Measurements from ENCODE around the gene ARMC5. TPM values are rescaled to one million over a fixed set of nuclear protein-coding genes. Genes with fewer than 3 reads are reported as not detected.

ARMC5 gene
- total and polyA plus RNA-seq, 10 of the 15 experiments (the other 5 are each of a cell fraction or from before 2014, with no cell fraction given), result 0.06 to 13.2 (median 5.6) TPM

DNA sequence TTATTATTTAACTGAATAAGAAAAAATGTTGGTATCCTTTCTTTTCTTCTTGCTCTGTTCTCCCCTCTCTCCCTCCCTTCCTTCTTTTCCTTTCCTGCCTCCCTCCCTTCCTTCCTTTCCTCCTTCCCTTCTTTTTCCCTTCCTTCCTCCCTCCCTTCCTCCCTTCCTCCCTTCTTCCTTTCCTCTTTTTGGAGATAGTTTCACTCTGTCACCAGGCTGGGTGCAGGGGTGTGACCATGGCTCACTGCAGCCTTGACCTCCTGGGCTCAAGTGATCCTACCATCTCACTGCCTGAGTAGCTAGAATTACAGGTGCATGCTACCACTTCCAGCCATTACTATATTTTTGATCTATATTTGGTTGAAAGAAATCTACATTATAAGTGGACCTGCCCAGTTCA, 54.6 kb downstream of the ARMC5 start:
- ATAC-seq (no peak), FAIRE-seq (no peak), DNase-seq (ENCODE audit: low read depth, low spot score) (no peak)
- ChIA-PET SMC1A (ENCODE audit: uncharacterized antibody, unreplicated experiment) (no interaction called here), POLR2A (interaction anchor here (0.6 kb wide), 1 partner anchor 12 kb away, joined by 4 read pairs; no protein-coding TSS in a partner anchor), RAD21 (ENCODE audit: unreplicated experiment) (no interaction called here), CTCF (no interaction called here)
- Histone ChIP-seq H3K36me3 (ENCODE audit: control insufficient read depth in 2 of 2, insufficient read depth in 2 of 2, low read length in 1 of 2) (no peaks in the 10 kb centered on the region), H3K79me2 (ENCODE audit: control insufficient read depth, insufficient read depth, low read length) (peaks cover 4% of the 10 kb centered on the region), H4K20me1 (ENCODE audit: control insufficient read depth, insufficient read depth) (no peaks in the 10 kb centered on the region), H3K4me1 (ENCODE audit: control insufficient read depth, insufficient read depth, low read length) (no peaks in the 10 kb centered on the region), H3K4me2 (ENCODE audit: control insufficient read depth, insufficient read depth) (no peak overlapping the region), H3K4me3 (no peak overlapping the region), H2AFZ (ENCODE audit: control insufficient read depth, low read depth, low read length) (no peak overlapping the region), H3K9me3 (replicated peaks; ENCODE audit: control insufficient read depth, insufficient read depth, low read length) (no peaks in the 10 kb centered on the region; the same call in 2 of the 3 replicates), H3K27ac (ENCODE audit: control insufficient read depth, insufficient read depth) (no peak overlapping the region), H3K27me3 (replicated peaks in 1 of 2; ENCODE audit: control insufficient read depth in 2 of 2, insufficient read depth in 2 of 2, low read length in 1 of 2) (no peaks in the 10 kb centered on the region), H3K9ac (ENCODE audit: control insufficient read depth, insufficient read depth, low read length) (no peak overlapping the region)
- TF ChIP-seq CHD2 (IDR thresholded peaks at IDR 0.05; ENCODE audit: borderline replicate concordance, low read depth, low read length), result no peak
- TF ChIP-seq, protein P1, sequence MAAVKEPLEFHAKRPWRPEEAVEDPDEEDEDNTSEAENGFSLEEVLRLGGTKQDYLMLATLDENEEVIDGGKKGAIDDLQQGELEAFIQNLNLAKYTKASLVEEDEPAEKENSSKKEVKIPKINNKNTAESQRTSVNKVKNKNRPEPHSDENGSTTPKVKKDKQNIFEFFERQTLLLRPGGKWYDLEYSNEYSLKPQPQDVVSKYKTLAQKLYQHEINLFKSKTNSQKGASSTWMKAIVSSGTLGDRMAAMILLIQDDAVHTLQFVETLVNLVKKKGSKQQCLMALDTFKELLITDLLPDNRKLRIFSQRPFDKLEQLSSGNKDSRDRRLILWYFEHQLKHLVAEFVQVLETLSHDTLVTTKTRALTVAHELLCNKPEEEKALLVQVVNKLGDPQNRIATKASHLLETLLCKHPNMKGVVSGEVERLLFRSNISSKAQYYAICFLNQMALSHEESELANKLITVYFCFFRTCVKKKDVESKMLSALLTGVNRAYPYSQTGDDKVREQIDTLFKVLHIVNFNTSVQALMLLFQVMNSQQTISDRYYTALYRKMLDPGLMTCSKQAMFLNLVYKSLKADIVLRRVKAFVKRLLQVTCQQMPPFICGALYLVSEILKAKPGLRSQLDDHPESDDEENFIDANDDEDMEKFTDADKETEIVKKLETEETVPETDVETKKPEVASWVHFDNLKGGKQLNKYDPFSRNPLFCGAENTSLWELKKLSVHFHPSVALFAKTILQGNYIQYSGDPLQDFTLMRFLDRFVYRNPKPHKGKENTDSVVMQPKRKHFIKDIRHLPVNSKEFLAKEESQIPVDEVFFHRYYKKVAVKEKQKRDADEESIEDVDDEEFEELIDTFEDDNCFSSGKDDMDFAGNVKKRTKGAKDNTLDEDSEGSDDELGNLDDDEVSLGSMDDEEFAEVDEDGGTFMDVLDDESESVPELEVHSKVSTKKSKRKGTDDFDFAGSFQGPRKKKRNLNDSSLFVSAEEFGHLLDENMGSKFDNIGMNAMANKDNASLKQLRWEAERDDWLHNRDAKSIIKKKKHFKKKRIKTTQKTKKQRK (IDR thresholded peaks at IDR 0.05; ENCODE audit: low read depth, low read length), result no peak
- no peak for TF ChIP-seq BCL3 (IDR thresholded peaks at IDR 0.05; ENCODE audit: borderline replicate concordance, insufficient read depth, low read depth, low read length, poor library complexity, severe bottlenecking)
- no peak for TF ChIP-seq TARDBP (IDR thresholded peaks at IDR 0.05; ENCODE audit: borderline replicate concordance)
- TF ChIP-seq IRF3 (IDR thresholded peaks at IDR 0.05), result no peak
- no peak for TF ChIP-seq CEBPB (IDR thresholded peaks at IDR 0.05; ENCODE audit: borderline replicate concordance in 1 of 2, low read depth in 2 of 2, low read length in 2 of 2)
- no peak for TF ChIP-seq FOXM1 (IDR thresholded peaks at IDR 0.05; ENCODE audit: low read depth, low read length)
- TF ChIP-seq NFIC (IDR thresholded peaks at IDR 0.05; ENCODE audit: low read depth, low read length), result no peak
- no peak for TF ChIP-seq SMC3 (IDR thresholded peaks at IDR 0.05; ENCODE audit: borderline replicate concordance, low read length)
- in situ Hi-C loops (cut with MboI) (loop anchor here (5.0 kb wide), 1 partner anchor 183 kb away; no protein-coding TSS in a partner anchor), intact Hi-C loops (cut with micrococcal nuclease; ENCODE audit: unreplicated experiment) (no loop called here)
- no TSS peak for BruUV-seq (replicated peaks)

Other genes with a start within 250 kb of the ARMC5 start
Only the 7 nearest of the 11 such genes appear.
- 2.4 and 2.7 TPM in 2 replicates for gene ITGAD, start 66.2 kb upstream of the ARMC5 start, total RNA-seq (2014; rRNA removed)
- gene ITGAD, start 66.2 kb upstream of the ARMC5 start, total RNA-seq (2014; rRNA removed; fragmentation: Illumina TruSeq; extraction: Trizol), result 1.5 TPM in 2 replicates
- 4.0 and 4.8 TPM in 2 replicates for gene ITGAD, start 66.2 kb upstream of the ARMC5 start, total RNA-seq (2021)
- 2.1 and 3.6 TPM in 2 replicates for gene ITGAD, start 66.2 kb upstream of the ARMC5 start, polyA plus RNA-seq (2011; rRNA removed)
- gene ITGAD, start 66.2 kb upstream of the ARMC5 start, polyA plus RNA-seq (2014; fragmentation: Illumina TruSeq; extraction: Trizol), result 0.96 and 1.3 TPM in 2 replicates
- under 1 TPM; 0.29 to 0.31 TPM for gene ITGAD, start 66.2 kb upstream of the ARMC5 start, polyA plus RNA-seq (2014; fragmentation: Nextera tagmentation; extraction: Ambion mirVana)
- gene ITGAD, start 66.2 kb upstream of the ARMC5 start, polyA plus RNA-seq (2014; rRNA removed), result 3.1 and 3.3 TPM in 2 replicates
- gene ITGAD, start 66.2 kb upstream of the ARMC5 start, polyA plus RNA-seq (2016; fragmentation: Nextera tagmentation; extraction: Ambion mirVana), result under 1 TPM; 0.81 to 0.92 TPM
- gene COX6A2, start 31.1 kb upstream of the ARMC5 start, total RNA-seq (2014; rRNA removed), result not detected in 2 replicates
- gene COX6A2, start 31.1 kb upstream of the ARMC5 start, total RNA-seq (2014; rRNA removed; fragmentation: Illumina TruSeq; extraction: Trizol), result not detected in 2 replicates
- not detected in 2 replicates for gene COX6A2, start 31.1 kb upstream of the ARMC5 start, total RNA-seq (2021)
- gene COX6A2, start 31.1 kb upstream of the ARMC5 start, polyA plus RNA-seq (2011; rRNA removed), result not detected in 2 replicates
- gene COX6A2, start 31.1 kb upstream of the ARMC5 start, polyA plus RNA-seq (2014; fragmentation: Illumina TruSeq; extraction: Trizol), result not detected in 2 replicates
- gene COX6A2, start 31.1 kb upstream of the ARMC5 start, polyA plus RNA-seq (2014; fragmentation: Nextera tagmentation; extraction: Ambion mirVana), result not detected
- not detected in 2 replicates for gene COX6A2, start 31.1 kb upstream of the ARMC5 start, polyA plus RNA-seq (2014; rRNA removed)
- not detected for gene COX6A2, start 31.1 kb upstream of the ARMC5 start, polyA plus RNA-seq (2016; fragmentation: Nextera tagmentation; extraction: Ambion mirVana)
- 0.05 and 0.06 TPM in 2 replicates for gene ZNF843, start 16.7 kb upstream of the ARMC5 start, total RNA-seq (2014; rRNA removed)
- gene ZNF843, start 16.7 kb upstream of the ARMC5 start, total RNA-seq (2014; rRNA removed; fragmentation: Illumina TruSeq; extraction: Trizol), result 0.09 TPM in 1 of 2 replicates, not detected in the other
- 0.16 and 0.26 TPM in 2 replicates for gene ZNF843, start 16.7 kb upstream of the ARMC5 start, total RNA-seq (2021)
- gene ZNF843, start 16.7 kb upstream of the ARMC5 start, polyA plus RNA-seq (2011; rRNA removed), result 0.06 and 0.07 TPM in 2 replicates
- gene ZNF843, start 16.7 kb upstream of the ARMC5 start, polyA plus RNA-seq (2014; fragmentation: Illumina TruSeq; extraction: Trizol), result 0.03 TPM in 1 of 2 replicates, not detected in the other
- under 1 TPM in 1 of 2 experiments, not detected in 1; 0.04 TPM for gene ZNF843, start 16.7 kb upstream of the ARMC5 start, polyA plus RNA-seq (2014; fragmentation: Nextera tagmentation; extraction: Ambion mirVana)
- 0.08 and 0.20 TPM in 2 replicates for gene ZNF843, start 16.7 kb upstream of the ARMC5 start, polyA plus RNA-seq (2014; rRNA removed)
- gene ZNF843, start 16.7 kb upstream of the ARMC5 start, polyA plus RNA-seq (2016; fragmentation: Nextera tagmentation; extraction: Ambion mirVana), result under 1 TPM; 0.09 to 0.25 TPM
- gene TGFB1I1, start 12.7 kb downstream of the ARMC5 start, total RNA-seq (2014; rRNA removed), result 0.05 and 0.45 TPM in 2 replicates
- 0.05 and 0.13 TPM in 2 replicates for gene TGFB1I1, start 12.7 kb downstream of the ARMC5 start, total RNA-seq (2014; rRNA removed; fragmentation: Illumina TruSeq; extraction: Trizol)
- 0.24 and 0.49 TPM in 2 replicates for gene TGFB1I1, start 12.7 kb downstream of the ARMC5 start, total RNA-seq (2021)
- 0.19 and 0.41 TPM in 2 replicates for gene TGFB1I1, start 12.7 kb downstream of the ARMC5 start, polyA plus RNA-seq (2011; rRNA removed)
- gene TGFB1I1, start 12.7 kb downstream of the ARMC5 start, polyA plus RNA-seq (2014; fragmentation: Illumina TruSeq; extraction: Trizol), result 0.06 and 0.26 TPM in 2 replicates
- not detected for gene TGFB1I1, start 12.7 kb downstream of the ARMC5 start, polyA plus RNA-seq (2014; fragmentation: Nextera tagmentation; extraction: Ambion mirVana)
- 0.06 and 2.3 TPM in 2 replicates for gene TGFB1I1, start 12.7 kb downstream of the ARMC5 start, polyA plus RNA-seq (2014; rRNA removed)
- gene TGFB1I1, start 12.7 kb downstream of the ARMC5 start, polyA plus RNA-seq (2016; fragmentation: Nextera tagmentation; extraction: Ambion mirVana), result under 1 TPM; 0.38 to 0.42 TPM
- not detected in 2 replicates for gene SLC5A2, start 23.6 kb downstream of the ARMC5 start, total RNA-seq (2014; rRNA removed)
- not detected in 2 replicates for gene SLC5A2, start 23.6 kb downstream of the ARMC5 start, total RNA-seq (2014; rRNA removed; fragmentation: Illumina TruSeq; extraction: Trizol)
- not detected in 2 replicates for gene SLC5A2, start 23.6 kb downstream of the ARMC5 start, total RNA-seq (2021)
- not detected in 2 replicates for gene SLC5A2, start 23.6 kb downstream of the ARMC5 start, polyA plus RNA-seq (2011; rRNA removed)
- gene SLC5A2, start 23.6 kb downstream of the ARMC5 start, polyA plus RNA-seq (2014; fragmentation: Illumina TruSeq; extraction: Trizol), result not detected in 2 replicates
- gene SLC5A2, start 23.6 kb downstream of the ARMC5 start, polyA plus RNA-seq (2014; fragmentation: Nextera tagmentation; extraction: Ambion mirVana), result 1 to 10 TPM; 3.6 to 4.3 TPM
- gene SLC5A2, start 23.6 kb downstream of the ARMC5 start, polyA plus RNA-seq (2014; rRNA removed), result not detected in 2 replicates
- 1 to 10 TPM; 4.6 to 4.8 TPM for gene SLC5A2, start 23.6 kb downstream of the ARMC5 start, polyA plus RNA-seq (2016; fragmentation: Nextera tagmentation; extraction: Ambion mirVana)
- gene RUSF1, start 48.9 kb downstream of the ARMC5 start, total RNA-seq (2014; rRNA removed), result 28.3 and 32.0 TPM in 2 replicates
- 20.3 and 21.3 TPM in 2 replicates for gene RUSF1, start 48.9 kb downstream of the ARMC5 start, total RNA-seq (2014; rRNA removed; fragmentation: Illumina TruSeq; extraction: Trizol)
- 43.6 and 46.3 TPM in 2 replicates for gene RUSF1, start 48.9 kb downstream of the ARMC5 start, total RNA-seq (2021)
- gene RUSF1, start 48.9 kb downstream of the ARMC5 start, polyA plus RNA-seq (2011; rRNA removed), result 17.3 and 25.3 TPM in 2 replicates
- gene RUSF1, start 48.9 kb downstream of the ARMC5 start, polyA plus RNA-seq (2014; fragmentation: Illumina TruSeq; extraction: Trizol), result 8.6 and 30.2 TPM in 2 replicates
- gene RUSF1, start 48.9 kb downstream of the ARMC5 start, polyA plus RNA-seq (2014; fragmentation: Nextera tagmentation; extraction: Ambion mirVana), result under 1 TPM; 0.20 to 0.26 TPM
- 43.0 and 48.5 TPM in 2 replicates for gene RUSF1, start 48.9 kb downstream of the ARMC5 start, polyA plus RNA-seq (2014; rRNA removed)
- gene RUSF1, start 48.9 kb downstream of the ARMC5 start, polyA plus RNA-seq (2016; fragmentation: Nextera tagmentation; extraction: Ambion mirVana), result 10 to 100 TPM; 29.1 to 32.8 TPM
- not detected in 2 replicates for gene AHSP, start 68.4 kb downstream of the ARMC5 start, total RNA-seq (2014; rRNA removed)
- not detected in 2 replicates for gene AHSP, start 68.4 kb downstream of the ARMC5 start, total RNA-seq (2014; rRNA removed; fragmentation: Illumina TruSeq; extraction: Trizol)
- gene AHSP, start 68.4 kb downstream of the ARMC5 start, total RNA-seq (2021), result not detected in 2 replicates
- not detected in 2 replicates for gene AHSP, start 68.4 kb downstream of the ARMC5 start, polyA plus RNA-seq (2011; rRNA removed)
- not detected in 2 replicates for gene AHSP, start 68.4 kb downstream of the ARMC5 start, polyA plus RNA-seq (2014; fragmentation: Illumina TruSeq; extraction: Trizol)
- gene AHSP, start 68.4 kb downstream of the ARMC5 start, polyA plus RNA-seq (2014; fragmentation: Nextera tagmentation; extraction: Ambion mirVana), result not detected
- not detected in 2 replicates for gene AHSP, start 68.4 kb downstream of the ARMC5 start, polyA plus RNA-seq (2014; rRNA removed)
- not detected for gene AHSP, start 68.4 kb downstream of the ARMC5 start, polyA plus RNA-seq (2016; fragmentation: Nextera tagmentation; extraction: Ambion mirVana)

Measured in GM12878 (cell line).